ENCODE results near the gene ERC2.

The ERC2 gene

GRCh38 chr3:56369914-56370313, 98.4 kb downstream of the ERC2 start:
- in situ Hi-C loops (cut with MboI; ENCODE audit: low sequenced_read_pairs) = no loop called here

- in situ Hi-C loops (cut with MboI; ENCODE audit: low sequenced_read_pairs) = no loop called here
These were observed 99.4 kb downstream of the ERC2 start for GRCh38 chr3:56368846-56369245.

- in situ Hi-C loops (cut with MboI; ENCODE audit: low sequenced_read_pairs) = no loop called here
These were observed 101.6 kb downstream of the ERC2 start for GRCh38 chr3:56366641-56367162.

GRCh38 chr3:56365905-56366640, 102.2 kb downstream of the ERC2 start:
- in situ Hi-C loops (cut with MboI; ENCODE audit: low sequenced_read_pairs) = no loop called here

- in situ Hi-C loops (cut with MboI; ENCODE audit: low sequenced_read_pairs) = no loop called here
These were observed 103.6 kb downstream of the ERC2 start for GRCh38 chr3:56364665-56365064.

- in situ Hi-C loops (cut with MboI; ENCODE audit: low sequenced_read_pairs) = no loop called here
These were observed 104.5 kb downstream of the ERC2 start for GRCh38 chr3:56363720-56364119.

- in situ Hi-C loops (cut with MboI; ENCODE audit: low sequenced_read_pairs) = no loop called here
These were observed 106.5 kb downstream of the ERC2 start for GRCh38 chr3:56361731-56362130.

- in situ Hi-C loops (cut with MboI; ENCODE audit: low sequenced_read_pairs) = no loop called here
These were observed 111.0 kb downstream of the ERC2 start for GRCh38 chr3:56357266-56357665.

GRCh38 chr3:56356808-56357207, 111.5 kb downstream of the ERC2 start:
- in situ Hi-C loops (cut with MboI; ENCODE audit: low sequenced_read_pairs) = no loop called here

GRCh38 chr3:56355570-56356185, 112.6 kb downstream of the ERC2 start:
- in situ Hi-C loops (cut with MboI; ENCODE audit: low sequenced_read_pairs) = no loop called here

GRCh38 chr3:56351537-56351936, 116.7 kb downstream of the ERC2 start:
- in situ Hi-C loops (cut with MboI; ENCODE audit: low sequenced_read_pairs) = no loop called here

GRCh38 chr3:56347219-56347871, 120.9 kb downstream of the ERC2 start:
- in situ Hi-C loops (cut with MboI; ENCODE audit: low sequenced_read_pairs) = no loop called here

GRCh38 chr3:56342475-56342874, 125.8 kb downstream of the ERC2 start:
- in situ Hi-C loops (cut with MboI; ENCODE audit: low sequenced_read_pairs) = no loop called here

GRCh38 chr3:56339671-56340070, 128.6 kb downstream of the ERC2 start:
- in situ Hi-C loops (cut with MboI; ENCODE audit: low sequenced_read_pairs) = no loop called here

GRCh38 chr3:56339244-56339643, 129.0 kb downstream of the ERC2 start:
- in situ Hi-C loops (cut with MboI; ENCODE audit: low sequenced_read_pairs) = no loop called here

GRCh38 chr3:56336023-56336422, 132.2 kb downstream of the ERC2 start:
- in situ Hi-C loops (cut with MboI; ENCODE audit: low sequenced_read_pairs) = no loop called here

- in situ Hi-C loops (cut with MboI; ENCODE audit: low sequenced_read_pairs) = no loop called here
These were observed 143.8 kb downstream of the ERC2 start for GRCh38 chr3:56324473-56324872.

GRCh38 chr3:56323986-56324420, 144.3 kb downstream of the ERC2 start:
- in situ Hi-C loops (cut with MboI; ENCODE audit: low sequenced_read_pairs) = no loop called here

- in situ Hi-C loops (cut with MboI; ENCODE audit: low sequenced_read_pairs) = no loop called here
These were observed 145.4 kb downstream of the ERC2 start for GRCh38 chr3:56322862-56323261.

GRCh38 chr3:56321892-56322291, 146.4 kb downstream of the ERC2 start:
- in situ Hi-C loops (cut with MboI; ENCODE audit: low sequenced_read_pairs) = no loop called here

- in situ Hi-C loops (cut with MboI; ENCODE audit: low sequenced_read_pairs) = no loop called here
These were observed 146.9 kb downstream of the ERC2 start for GRCh38 chr3:56321383-56321782.

GRCh38 chr3:56320883-56321282, 147.4 kb downstream of the ERC2 start:
- in situ Hi-C loops (cut with MboI; ENCODE audit: low sequenced_read_pairs) = no loop called here
